Kidney (tissue), 14 donors: ENCODE results near the gene HOXD1. TPM values are rescaled to one million over a fixed set of nuclear protein-coding genes. Genes with fewer than 3 reads are reported as not detected.

Source experiments
- DNase-seq, 5 donors: peaks; one replicate each; pipeline ENCODE4 v3.0.0-alpha.2; 2013 to 2020
- FAIRE-seq: peaks from 2 replicates; lab custom pipeline; 2012; peaks lifted over from hg19 to GRCh38; lab: Jason Lieb, UNC
- H3K27ac ChIP-seq, 2 donors: one replicate each; pipeline ENCODE4 v1.7.0; 2013; ENCODE audit warnings: low read depth in 2 of 2, low read length in 2 of 2, inconsistent platforms in 1 of 2
- H3K27me3 ChIP-seq: one replicate; pipeline ENCODE4 v1.7.1; 2013; ENCODE audit warnings: low read length, inconsistent platforms; ENCODE audit not compliant: control insufficient read depth, insufficient read depth
- H3K36me3 ChIP-seq, 3 donors: one replicate each; pipeline versions ENCODE4 v1.7.0 to v1.7.1; 2013; ENCODE audit warnings: low read length in 3 of 3, control low read depth in 1 of 3, inconsistent platforms in 1 of 3; ENCODE audit not compliant: insufficient read depth in 3 of 3, control insufficient read depth in 2 of 3
- H3K4me1 ChIP-seq, 3 donors: one replicate each; pipeline versions ENCODE4 v1.7.0 to v1.7.1; 2013; ENCODE audit warnings: low read length in 3 of 3, inconsistent platforms in 1 of 3, low read depth in 1 of 3; ENCODE audit not compliant: control insufficient read depth in 2 of 3, insufficient read depth in 2 of 3
- H3K4me3 ChIP-seq, 3 donors: one replicate each; pipeline versions ENCODE4 v1.7.0 to v1.8.1; 2013; ENCODE audit warnings: low read length in 3 of 3, control low read depth in 1 of 3, inconsistent platforms in 1 of 3
- H3K9ac ChIP-seq, 3 donors: one replicate each; pipeline versions ENCODE4 v1.7.0 to v1.7.1; 2013; ENCODE audit warnings: low read length in 3 of 3, control low read depth in 1 of 3, inconsistent platforms in 1 of 3
- H3K9me3 ChIP-seq, 3 donors: one replicate each; pipeline versions ENCODE4 v1.7.0 to v1.7.1; 2013; ENCODE audit warnings: low read length in 3 of 3, control low read depth in 1 of 3, inconsistent platforms in 1 of 3; ENCODE audit not compliant: control insufficient read depth in 2 of 3, insufficient read depth in 1 of 3
- intact Hi-C: fragments of 100-400 bp; cut with DNase I; formaldehyde crosslinking; loops from one replicate; pipeline ENCODE4 v1.11.1; 2022
- polyA plus RNA-seq: library from polyadenylated mRNA; stranded (reverse); fragments of 350-450 nt; fragmentation: Illumina TruSeq; extraction: RNeasy Lipid Tissue Mini Kit (QIAGEN cat#74804); gene quantifications from one replicate; pipeline ENCODE4 v1.2.3, GENCODE V29; 2014; ENCODE audit warnings: low read depth, low replicate concordance; ENCODE audit not compliant: insufficient read depth
- total RNA-seq: library from RNA; stranded (reverse); fragmentation: NEBNext Ultra II Directional; extraction: Animal tissue kit (Norgen Biotek cat#: 25700); gene quantifications from one replicate; pipeline ENCODE4 v1.2.1, GENCODE V29; 2021
- TF ChIP-seq, protein P1 (sequence below): IDR thresholded peaks from 3 replicates; pipeline ENCODE4 v1.5.1; 2012; ENCODE audit warnings: mild to moderate bottlenecking, moderate library complexity, borderline replicate concordance; ENCODE audit not compliant: insufficient read depth; ENCODE audit errors: extremely low read depth
- donor health status: control.
- donor health status: control.
- donor health status: control.
- donor health status: control.
- donor health status: control.
- donor health status: DM: yes; HTN: yes; CAD: no.
- donor health status: Normal renal cell carcinoma (clear cell type).

The HOXD1 gene
- total and polyA plus RNA-seq, 2 donors from 2014 or later, result 4.3 to 11.3 TPM

DNA sequence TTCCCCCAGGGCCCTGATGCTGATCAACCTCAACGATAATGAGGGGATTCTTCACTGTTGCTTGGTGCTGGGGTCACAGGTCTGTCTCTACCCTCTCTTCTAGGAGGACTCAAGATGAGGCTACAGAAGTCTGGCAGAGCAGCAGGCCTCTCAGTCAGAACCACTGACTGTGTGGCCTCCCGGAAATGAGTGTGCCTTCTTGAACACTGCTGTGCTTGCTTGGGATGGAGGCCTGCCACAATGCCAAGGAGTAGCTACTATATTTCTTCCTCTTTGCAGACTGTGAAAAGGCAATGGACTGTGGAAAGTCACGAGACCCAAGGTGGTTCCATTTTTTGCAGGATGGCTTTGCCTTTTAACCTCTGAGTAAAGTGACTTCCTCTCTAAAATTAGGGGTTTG is 5.8 kb upstream of the HOXD1 start:
- peaks cover 2 to 7% (median 3%) of the 10 kb centered on the region in 3 donors for H3K4me1 ChIP-seq
- H3K27me3 ChIP-seq, result no peaks in the 10 kb centered on the region
- DNase-seq (peak in 1 of 5 donors; percentile 11), FAIRE-seq (no peak)
- H3K36me3 ChIP-seq, result no peaks in the 10 kb centered on the region
- H3K27ac ChIP-seq, result no peak overlapping the region
- H3K9ac ChIP-seq, result no peak overlapping the region
- intact Hi-C loops, result no loop called here
- TF ChIP-seq, protein P1, sequence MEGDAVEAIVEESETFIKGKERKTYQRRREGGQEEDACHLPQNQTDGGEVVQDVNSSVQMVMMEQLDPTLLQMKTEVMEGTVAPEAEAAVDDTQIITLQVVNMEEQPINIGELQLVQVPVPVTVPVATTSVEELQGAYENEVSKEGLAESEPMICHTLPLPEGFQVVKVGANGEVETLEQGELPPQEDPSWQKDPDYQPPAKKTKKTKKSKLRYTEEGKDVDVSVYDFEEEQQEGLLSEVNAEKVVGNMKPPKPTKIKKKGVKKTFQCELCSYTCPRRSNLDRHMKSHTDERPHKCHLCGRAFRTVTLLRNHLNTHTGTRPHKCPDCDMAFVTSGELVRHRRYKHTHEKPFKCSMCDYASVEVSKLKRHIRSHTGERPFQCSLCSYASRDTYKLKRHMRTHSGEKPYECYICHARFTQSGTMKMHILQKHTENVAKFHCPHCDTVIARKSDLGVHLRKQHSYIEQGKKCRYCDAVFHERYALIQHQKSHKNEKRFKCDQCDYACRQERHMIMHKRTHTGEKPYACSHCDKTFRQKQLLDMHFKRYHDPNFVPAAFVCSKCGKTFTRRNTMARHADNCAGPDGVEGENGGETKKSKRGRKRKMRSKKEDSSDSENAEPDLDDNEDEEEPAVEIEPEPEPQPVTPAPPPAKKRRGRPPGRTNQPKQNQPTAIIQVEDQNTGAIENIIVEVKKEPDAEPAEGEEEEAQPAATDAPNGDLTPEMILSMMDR, result no peak
- no peaks in the 10 kb centered on the region for H3K9me3 ChIP-seq
- no peak overlapping the region for H3K4me3 ChIP-seq

DNA sequence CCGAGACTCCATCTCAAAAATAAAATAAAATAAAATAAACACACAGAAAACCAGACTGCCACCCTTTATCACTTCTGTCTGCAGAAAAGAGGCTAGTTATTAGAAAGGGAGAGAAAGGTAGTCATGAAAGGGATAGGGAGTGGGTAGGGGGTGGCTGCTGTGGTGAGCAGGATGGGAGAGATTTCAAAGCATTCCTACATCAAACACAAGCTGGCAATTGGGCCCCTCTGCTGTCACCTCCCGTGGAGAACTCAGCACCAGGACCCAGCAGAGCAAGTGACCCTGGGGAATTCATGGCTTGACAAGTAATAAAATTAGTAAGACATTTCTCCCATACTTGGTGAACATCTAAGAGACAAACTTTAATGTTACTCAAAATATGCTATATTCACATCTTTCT is 3.7 kb upstream of the HOXD1 start:
- Histone ChIP-seq H3K9ac (no peak overlapping the region), H3K27ac (no peak overlapping the region), H3K36me3 (no peaks in the 10 kb centered on the region), H3K4me1 (peaks cover 0 to 4% (median 0%) of the 10 kb centered on the region in 3 donors), H3K4me3 (no peak overlapping the region), H3K9me3 (no peaks in the 10 kb centered on the region), H3K27me3 (no peaks in the 10 kb centered on the region)
- no peak for FAIRE-seq
- DNase-seq, result peak in 2 of 5 donors; percentile 34 to 44
- TF ChIP-seq, protein P1, result no peak
- intact Hi-C loops, result no loop called here

DNA sequence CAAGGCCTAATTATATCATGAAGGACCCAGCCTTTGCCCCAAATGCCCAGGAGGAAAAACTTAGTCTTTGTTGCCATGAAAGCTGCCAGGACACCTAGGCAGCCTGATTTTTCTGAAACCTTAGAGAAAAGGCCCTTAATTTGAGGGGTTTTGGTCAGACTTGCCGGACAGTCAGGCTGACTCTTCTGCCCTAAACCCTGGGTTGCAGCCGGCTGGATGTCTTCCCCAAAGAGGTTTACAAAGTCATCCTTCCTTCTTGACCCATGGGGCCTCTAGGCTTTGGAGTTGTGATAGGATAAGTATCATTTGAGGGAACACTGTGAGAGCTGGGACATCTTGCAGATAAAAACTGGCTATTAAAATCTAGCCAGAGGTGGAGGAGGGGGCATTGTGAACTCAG is 2.4 kb upstream of the HOXD1 start:
- no peaks in the 10 kb centered on the region for H3K9me3 ChIP-seq
- no peaks in the 10 kb centered on the region for H3K27me3 ChIP-seq
- H3K27ac ChIP-seq, result no peak overlapping the region
- no peak overlapping the region for H3K4me3 ChIP-seq
- no peak overlapping the region for H3K9ac ChIP-seq
- TF ChIP-seq, protein P1, result no peak
- peaks cover 0 to 4% (median 0%) of the 10 kb centered on the region in 3 donors for H3K4me1 ChIP-seq
- intact Hi-C loops, result no loop called here
- FAIRE-seq, result no peak
- no peaks in the 10 kb centered on the region for H3K36me3 ChIP-seq
- no peak for DNase-seq
